Prostate gland (tissue), 2 donors: Measurements from ENCODE around the gene FAM98B.

Experiments used
- POLR2AphosphoS5 ChIP-seq: sonication (generic); formaldehyde crosslinking; IDR thresholded peaks from one replicate; pipeline ENCODE4 v1.6.1; 2017; ENCODE audit warnings: antibody characterized with exemption
- TF ChIP-seq, protein P1 (sequence below), 4 experiments: fragments of 200-600 bp in 2 of 4; fragments of 450-650 bp in 2 of 4; sonication (generic) in 2 of 4; IDR thresholded peaks; 1 replicate in 3 of 4; 2 replicates in 1 of 4; pipeline ENCODE4 v1.5.1; 2016 to 2019; ENCODE audit warnings: antibody characterized with exemption in 4 of 4, mild to moderate bottlenecking in 2 of 4, moderate library complexity in 2 of 4

DNA sequence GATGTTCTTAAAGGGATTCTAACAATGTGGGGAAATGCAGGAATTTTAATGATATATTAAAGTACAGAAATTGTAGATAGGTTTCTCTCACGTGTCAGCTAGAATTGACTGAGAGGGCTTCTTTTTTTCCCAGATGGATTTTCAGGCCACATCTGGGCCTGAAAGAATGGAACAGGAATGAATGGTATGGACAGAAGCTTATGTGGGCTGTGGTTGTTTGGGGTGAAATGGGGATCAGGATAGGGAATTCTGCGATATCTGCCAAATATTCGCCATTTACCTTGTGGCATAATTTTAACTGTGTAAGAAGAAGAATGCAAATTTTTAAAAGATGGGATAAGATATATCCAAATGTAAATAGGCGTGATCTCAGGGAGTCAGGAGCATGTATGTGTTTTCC lies 45.4 kb upstream of the FAM98B start:
- no peak for TF ChIP-seq POLR2AphosphoS5
- TF ChIP-seq, protein P1, sequence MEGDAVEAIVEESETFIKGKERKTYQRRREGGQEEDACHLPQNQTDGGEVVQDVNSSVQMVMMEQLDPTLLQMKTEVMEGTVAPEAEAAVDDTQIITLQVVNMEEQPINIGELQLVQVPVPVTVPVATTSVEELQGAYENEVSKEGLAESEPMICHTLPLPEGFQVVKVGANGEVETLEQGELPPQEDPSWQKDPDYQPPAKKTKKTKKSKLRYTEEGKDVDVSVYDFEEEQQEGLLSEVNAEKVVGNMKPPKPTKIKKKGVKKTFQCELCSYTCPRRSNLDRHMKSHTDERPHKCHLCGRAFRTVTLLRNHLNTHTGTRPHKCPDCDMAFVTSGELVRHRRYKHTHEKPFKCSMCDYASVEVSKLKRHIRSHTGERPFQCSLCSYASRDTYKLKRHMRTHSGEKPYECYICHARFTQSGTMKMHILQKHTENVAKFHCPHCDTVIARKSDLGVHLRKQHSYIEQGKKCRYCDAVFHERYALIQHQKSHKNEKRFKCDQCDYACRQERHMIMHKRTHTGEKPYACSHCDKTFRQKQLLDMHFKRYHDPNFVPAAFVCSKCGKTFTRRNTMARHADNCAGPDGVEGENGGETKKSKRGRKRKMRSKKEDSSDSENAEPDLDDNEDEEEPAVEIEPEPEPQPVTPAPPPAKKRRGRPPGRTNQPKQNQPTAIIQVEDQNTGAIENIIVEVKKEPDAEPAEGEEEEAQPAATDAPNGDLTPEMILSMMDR (IDR thresholded peaks at IDR 0.05): no peak
